ENCODE measurements around the gene TTF2.

The TTF2 gene

DNA sequence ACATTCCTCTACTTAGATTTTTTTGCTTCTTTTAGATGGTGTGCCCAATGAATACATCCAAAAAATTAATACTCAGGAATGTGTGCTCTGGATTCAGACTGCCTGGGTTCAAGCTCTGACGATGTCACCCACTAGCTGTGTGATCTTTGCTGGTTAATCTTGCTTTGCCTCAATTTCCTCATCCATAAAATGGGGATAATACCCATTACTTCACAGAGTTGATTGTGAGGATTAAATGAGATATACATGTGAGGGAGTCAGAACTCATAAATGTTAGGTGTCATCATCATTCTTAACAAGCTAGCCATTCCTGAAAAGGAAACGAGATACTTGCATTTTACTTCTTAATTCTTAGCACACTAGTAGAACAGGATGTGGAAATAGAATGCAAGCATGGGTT, 12.9 kb upstream of the TTF2 start:
- FAIRE-seq = no peak

DNA sequence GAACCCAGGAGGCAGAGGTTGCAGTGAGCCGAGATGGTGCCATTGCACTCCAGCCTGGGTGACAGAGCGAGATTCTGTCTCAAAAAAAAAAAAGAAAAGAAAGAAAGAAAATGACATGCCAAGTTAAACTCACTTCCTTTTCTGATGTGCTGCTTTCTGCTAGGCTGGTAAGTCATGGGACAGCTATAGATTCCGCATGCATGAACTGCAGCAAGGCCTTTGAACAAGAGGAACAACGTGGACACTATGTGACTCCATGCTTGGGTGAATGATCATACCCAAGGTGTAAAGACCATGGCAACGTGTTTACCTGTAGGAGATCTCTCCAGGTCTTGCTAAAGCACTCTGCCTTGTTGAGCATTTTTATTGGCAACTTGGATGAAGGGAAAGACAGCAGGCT, 10.3 kb upstream of the TTF2 start:
- no peak for FAIRE-seq

DNA sequence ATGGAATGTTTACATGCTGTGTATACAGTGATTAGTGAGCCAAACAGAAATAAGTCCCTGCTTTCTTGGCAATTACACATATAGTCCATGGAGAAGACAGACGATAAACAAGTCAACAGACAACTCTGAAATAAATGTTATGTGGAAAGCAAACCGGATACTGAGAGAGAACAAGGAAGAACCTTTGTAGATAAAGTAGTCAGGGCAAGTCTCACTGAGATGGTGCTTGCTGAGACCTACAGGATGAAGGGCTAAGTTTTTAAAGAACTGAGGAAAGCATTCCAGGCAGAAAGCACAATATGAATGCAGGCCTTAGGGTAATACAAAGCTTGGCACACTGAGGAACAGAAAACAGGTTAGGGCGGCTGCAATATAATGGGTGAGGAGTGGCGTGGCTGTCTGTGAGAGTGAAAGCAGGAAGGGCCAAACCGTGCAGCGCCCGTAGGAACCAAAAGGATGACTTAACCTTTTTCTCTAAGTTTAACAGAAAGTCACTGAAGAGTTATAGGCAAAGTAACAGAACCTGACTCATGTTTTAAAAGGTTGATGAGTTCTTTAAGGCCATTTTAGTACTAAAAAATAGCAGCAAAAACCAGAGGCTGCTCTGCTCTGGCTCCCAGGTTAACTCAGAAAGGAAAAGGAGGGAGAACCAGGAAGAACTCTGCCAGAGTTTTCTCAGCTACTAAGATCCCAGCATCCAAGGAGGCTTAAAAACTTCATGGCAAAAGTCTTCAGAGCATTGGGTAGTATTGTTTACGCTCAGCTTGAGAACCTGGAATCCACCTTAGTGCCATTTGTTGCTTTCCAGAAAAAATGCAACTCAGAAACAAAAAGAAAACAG, 8.7 kb upstream of the TTF2 start:
- FAIRE-seq = no peak

DNA sequence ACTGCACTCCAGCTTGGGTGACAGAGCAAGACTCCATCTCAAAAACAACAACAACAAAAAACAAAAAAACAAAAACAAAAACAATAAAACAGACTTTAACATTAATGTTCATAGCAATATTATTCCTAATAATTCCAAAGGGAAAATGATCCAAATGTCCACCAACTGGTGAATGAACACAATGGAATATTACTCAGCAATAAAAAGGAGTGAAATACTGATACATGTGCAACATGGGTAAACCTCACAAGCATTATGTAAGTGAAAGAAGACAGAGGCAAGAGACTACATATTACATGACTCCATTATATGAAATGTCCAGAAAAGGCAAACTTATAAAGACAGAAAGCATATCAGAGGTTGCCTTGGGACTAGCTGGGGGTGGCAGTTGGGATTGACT, 6.1 kb upstream of the TTF2 start:
- FAIRE-seq = no peak

DNA sequence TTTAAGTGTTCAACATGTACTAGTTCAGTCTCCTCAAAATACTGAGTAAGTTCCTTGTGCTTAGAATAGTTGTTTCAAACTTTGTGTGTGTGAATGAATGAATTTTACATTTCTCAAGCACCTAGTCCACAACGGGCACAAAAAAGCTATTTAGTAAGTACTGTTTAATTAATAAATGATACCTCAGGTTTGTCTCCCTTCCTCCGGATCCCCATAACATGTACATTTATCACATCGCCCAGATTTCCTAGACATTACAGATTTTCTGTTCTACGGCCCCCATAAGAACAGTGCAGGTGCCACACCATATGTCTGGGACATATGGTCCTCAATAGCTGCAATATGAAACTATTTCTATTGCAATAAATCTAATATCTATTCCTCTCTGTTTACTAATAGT, 1.3 kb upstream of the TTF2 start:
- no peak for FAIRE-seq

DNA sequence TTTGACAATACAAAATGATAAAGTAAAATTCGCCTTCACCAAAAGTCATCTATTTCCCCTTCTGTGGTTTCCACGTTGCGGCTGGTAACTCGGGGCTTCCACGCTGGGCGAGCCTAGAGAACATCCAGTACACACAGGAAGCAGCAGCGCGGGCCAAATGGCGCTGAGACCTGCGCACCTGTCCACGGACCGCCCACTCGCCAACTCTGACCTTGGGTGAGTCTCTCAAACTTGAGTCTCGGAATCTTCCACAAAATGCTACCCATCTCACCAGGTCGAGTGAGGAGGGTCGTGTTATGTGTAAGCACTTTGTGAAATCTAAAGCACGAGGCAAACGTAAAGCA, 820 bp upstream of the TTF2 start:
- FAIRE-seq = no peak

DNA sequence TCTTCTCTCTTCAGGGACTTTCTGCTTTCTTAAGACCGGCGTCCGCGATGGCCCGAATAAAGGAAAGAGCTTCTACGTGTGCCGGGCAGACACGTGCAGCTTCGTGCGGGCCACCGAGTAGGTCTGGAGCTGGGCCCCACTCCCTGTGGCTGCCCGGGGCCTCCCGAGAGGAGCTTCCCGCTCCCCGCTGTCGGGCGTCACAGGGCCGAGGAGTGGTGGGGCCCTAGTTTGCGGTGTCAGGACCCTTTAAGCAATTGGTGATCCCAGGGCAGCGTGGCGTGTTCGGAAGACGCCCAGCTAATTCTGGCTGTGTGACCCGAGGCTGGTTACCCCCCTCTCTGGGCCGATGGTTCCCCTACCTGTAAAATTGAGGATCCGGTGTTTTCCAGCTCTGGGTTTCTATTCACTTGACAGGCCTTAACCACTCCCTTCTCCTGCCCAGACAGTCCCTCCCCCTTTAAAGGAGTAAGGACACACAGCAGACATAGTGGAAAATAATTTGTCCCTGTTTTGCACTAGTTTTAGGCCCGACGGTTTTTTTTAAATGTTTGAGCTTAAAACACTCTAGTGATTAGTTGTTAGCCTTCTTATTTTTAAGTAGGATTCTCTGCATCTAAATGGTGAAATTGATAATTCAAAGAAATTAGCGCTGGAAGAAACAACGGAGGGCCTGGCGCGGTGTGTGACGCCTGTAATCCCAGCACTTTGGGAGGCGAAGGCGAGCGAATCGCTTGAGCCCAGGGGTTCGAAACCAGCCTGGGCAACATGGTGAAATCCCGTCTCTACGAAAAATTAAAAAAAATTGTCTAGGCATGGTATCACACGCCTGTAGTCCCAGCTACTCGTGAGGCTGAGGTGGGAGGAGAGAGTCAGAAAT, 553 bp downstream of the TTF2 start:
- FAIRE-seq = no peak

DNA sequence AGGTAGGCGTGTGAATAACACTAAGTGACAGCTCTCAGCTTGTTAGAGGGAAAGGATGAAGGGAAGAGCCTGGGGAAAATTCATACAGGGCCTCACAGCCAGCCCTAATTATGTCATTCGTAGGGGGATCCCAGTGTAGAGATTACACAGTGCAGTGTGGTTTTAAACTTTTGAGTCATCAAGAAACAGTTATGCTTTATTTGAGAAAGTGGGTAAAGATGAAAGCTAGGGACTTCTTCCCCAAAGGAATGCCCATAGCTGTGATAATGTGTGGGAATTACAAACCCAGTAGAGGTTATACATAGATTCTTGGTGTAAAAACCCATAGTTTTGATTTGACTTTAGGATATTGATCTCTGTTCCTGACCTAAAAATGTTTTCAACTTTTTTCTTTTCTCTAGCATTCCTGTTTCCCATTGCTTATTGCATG, 1.9 kb downstream of the TTF2 start:
- FAIRE-seq = no peak

DNA sequence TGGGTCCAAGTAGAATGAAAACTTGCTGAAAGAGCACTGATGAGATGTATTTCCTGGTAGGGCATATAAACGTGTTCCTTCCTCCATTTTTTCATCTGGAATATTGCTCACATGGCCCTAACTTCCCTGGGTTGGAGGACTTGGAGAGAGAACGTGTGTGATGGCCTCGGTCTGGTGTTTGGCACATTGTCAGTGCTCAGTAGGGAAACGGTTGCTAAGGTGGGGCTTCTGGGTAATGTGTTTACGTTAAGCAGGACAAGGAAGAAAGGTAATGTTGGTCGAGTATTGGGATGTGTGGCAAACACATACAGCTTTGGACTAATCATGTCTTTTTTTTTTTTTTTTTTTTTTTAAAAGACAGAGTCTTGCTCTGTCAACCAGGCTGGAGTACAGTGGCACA, 6.2 kb downstream of the TTF2 start:
- FAIRE-seq = no peak

DNA sequence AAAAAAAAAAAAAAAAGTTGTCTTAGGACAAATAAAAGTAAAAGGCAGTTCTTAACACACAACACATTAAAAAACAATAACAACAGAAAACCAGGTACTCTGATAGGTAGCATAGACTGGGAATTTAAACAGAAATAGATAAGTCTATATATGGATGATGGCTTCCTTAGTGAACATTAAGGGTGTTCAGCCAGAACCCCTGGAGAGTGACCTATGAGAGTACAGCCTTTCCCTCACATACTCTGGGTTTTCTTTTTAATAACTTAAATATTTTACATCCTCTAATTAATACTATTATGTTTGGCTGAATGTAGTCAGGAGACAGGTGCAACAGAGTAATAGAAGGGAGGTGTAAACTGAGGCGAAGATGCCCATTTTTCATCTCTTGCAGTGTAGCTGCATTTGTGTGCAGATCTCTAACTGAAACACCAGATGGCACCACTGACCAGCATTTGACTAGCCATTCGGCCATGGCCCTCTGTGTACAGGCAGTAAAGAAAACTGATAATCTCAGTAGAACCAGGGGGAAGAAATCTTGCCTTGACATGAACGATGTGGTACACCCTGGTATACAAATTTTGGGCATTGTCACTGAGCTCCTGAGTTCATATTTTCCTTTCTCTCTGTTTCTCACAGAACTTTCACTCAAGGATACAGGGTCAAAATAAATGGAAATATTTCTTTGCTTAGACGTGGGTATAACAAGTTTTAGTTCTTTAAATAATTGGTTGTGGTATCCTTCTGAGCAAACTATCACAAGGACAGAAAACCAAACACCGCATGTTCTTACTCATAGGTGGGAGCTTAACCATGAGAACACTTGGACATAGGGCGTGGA, 7.6 kb downstream of the TTF2 start:
- FAIRE-seq = no peak

DNA sequence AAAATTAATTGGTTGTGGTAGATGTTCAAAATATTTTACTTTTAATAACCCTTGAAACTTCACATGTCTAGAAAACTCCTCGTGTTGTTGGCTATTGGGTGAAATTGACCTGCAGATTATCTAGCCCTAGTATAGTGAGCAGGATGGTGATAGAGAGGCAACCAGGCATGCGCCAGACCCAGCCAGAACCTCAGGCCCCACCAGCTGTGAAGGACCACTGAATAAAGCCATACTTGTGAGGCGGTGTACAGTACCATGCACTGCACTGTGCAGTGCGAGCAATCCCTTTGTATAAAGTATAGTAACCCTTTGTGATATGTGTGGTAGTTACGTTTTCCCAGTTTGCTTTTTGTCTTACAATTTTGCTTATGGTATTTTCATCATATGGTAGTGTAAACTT, 8.5 kb downstream of the TTF2 start:
- FAIRE-seq = no peak

DNA sequence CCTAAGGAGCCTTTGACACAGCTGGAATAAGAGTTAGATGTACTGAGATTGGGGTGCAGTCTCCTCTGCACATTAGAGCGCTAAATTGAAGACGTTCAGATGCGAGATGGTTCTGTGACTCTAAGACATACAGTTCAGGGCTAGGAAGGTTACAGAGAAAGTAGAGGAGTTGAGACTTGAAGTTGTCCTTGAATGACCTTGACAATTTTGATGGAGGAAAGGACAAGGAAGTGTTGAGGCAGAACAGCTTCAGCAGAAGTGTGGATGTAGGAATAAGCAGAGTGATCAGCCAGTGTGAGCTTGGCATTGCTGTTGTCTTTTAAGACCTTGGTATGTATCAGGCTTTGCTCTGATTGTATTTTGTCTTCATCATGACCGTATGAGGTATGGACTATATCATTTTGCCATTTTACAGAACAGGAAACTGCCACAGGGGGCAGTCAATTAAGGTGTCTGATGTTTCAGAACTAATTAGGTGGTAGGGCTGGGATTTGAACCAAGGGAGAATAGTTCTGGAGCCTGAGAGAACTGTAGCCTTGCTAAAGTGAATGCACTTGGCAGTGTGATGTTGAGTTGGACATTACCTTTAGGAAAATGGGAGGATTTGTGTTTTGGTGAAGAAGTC, 9.2 kb downstream of the TTF2 start:
- FAIRE-seq = no peak

DNA sequence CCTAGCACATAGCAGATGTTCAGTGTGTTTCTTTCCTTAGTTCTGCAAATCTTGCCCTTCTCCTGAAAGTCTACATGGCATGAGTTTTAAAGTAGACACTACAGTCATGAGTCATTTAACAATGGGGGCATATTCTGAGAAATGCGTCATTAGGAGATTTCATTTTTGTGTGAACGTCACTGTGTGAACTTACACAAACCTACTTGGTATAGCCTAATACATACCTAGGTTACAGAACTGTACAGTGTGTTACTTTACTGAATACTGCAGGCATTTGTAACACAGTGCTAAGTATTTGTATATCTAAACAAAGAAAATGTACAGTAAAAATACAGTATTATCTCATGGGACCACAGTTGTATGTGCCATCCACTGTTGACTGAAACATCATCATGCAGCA, 10.0 kb downstream of the TTF2 start:
- FAIRE-seq = no peak

DNA sequence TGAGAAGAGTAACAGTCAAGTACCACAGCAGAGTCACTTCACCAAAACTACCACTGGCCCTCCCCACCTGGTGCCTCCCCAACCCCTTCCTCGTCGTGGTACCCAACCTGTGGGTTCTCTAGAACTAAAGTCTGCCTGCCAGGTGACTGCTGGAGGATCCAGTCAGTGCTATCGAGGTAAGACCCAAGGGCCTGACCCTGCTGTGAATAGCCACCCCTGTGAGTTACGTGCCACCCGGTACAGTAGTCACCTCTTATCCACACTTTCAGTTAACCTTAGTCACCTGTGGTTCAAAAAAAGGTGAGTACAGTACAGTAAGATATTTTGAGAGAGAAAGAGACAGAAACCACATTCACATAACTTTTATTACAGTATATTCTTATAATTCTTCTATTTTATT, 16.5 kb downstream of the TTF2 start:
- no peak for FAIRE-seq

DNA sequence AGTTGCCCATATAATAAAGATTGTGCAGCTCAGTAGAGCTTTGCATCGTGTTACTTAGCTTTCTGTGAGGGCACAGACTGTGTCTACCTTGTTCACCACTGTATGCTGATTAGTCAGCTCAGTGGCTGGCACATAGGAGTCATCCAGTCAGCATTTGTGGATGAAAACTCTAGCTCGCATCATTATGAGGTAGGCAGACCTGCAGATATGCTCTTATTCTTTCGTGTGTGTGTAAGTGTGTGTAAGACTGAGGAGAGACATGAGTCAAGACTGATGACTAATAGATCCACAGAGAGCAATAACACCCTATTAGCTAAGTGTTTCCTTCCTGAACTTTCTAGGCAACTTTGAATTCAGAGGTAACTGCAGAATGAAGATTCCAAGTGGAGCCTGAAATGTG, 17.1 kb downstream of the TTF2 start:
- no peak for FAIRE-seq

DNA sequence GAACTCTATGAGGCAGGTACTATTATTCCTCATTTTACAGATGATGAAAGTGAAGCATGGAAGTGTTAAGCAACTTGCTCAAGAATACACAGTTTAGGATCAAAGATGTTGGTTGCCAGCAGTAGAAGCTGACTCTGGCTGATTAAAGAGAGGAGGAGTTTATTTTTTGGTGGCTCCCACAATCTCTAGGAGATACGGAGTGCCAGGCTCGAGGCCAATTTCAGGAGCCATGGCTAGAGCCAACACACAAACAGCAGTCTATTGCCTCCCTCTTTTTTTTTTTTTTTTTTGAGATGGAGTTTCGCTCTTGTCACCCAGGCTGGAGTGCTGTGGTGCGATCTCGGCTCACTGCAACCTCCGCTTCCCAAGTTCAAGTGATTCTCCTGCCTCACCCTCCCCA, 19.6 kb downstream of the TTF2 start:
- FAIRE-seq = no peak

DNA sequence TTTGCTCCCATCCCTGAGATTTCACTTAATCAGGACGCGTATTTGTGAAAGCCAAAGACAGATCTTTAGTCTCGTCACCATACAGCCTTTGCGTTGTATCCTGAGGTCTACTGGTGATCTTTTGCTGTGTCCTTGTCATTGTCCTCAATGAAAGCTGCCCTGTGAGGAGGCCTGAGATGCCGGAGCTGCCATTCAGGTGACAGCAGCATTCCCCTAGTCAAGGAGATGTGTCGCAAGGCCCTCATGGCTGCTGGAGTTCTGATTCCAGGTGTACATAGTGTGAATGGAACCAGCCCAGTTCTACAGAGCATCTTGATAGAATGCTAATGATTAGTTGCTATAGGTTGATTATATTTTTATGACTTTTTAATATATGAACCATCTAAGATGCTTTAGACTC, 24.1 kb downstream of the TTF2 start:
- no peak for FAIRE-seq

DNA sequence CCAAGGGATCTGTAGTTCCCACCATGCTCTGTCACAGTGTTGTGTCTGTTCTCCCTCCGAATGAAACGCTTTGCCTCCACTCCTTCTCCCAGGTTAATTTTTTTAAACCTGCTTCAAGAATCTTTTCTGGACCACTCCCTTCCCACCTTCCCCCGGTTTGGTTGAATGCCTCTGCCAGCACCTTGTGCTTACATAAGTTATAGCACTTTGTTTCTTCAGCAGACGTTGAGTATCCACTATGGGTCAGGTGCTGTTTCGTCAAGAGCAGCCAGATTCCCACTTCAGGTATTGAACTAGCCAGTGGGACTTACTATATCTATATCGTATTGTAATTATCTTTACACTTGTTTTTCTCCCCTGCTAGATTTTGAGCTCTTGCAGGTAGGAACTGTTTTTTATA, 27.6 kb downstream of the TTF2 start:
- FAIRE-seq = no peak

DNA sequence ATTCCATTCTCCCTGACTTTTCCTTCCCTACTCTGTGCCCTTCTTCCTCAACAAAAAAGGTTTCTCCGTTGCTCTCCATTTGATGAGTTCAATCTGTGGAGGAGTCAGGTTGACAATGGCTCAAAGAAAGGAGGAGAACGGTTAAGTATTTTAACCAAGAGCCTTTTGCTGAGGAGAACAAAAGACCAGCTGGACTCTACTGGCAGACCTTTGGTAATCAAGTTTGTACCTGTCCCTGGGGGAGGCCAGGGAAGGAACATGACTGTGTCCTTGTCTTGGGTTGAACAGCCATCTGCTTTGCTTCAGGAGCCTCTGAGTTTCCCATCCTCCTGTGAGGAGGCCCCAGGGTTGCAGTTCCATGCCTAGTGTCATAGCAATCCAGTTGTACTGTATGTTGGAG, 29.9 kb downstream of the TTF2 start:
- no peak for FAIRE-seq

DNA sequence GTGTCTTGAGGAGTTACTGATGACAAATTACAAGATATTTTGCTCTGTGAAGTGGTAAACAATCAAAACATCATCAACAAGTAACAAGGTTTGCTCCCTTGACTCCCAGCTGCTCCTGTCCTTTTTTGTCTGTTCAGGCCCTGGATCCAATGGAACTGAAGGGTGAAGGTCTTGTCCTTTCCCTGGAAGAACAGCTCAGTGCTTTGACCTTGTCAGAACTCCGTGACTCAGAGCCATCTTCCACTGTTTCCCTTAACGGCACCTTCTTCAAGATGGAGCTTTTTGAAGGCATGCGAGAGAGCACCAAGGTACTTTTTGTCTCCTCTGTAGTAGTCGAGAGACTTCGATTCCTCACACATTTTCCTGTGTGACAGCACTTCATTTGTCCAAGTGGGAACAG, 32.5 kb downstream of the TTF2 start:
- FAIRE-seq = no peak

DNA sequence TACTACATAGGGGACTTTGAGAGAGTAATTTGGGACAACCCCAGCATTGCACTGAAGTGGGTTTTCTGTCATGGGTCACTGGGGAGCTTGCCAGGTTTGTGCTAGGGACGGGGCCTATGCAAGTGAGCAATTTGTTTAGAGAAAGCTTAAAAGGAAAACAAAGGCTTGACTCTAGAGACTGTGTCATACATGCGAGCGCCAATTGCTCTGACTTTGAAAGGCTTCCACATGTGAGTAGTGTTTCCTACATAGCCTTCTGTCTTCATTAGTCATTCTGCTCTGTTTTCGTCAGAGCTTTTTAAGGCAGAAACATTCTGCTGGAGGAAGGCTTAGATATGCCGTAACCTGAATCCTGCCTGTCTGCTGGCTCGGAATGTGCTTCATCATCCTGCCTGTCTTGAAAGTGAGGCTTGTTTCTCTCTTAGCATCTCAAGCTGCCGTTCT, 33.0 kb downstream of the TTF2 start:
- no peak for FAIRE-seq

DNA sequence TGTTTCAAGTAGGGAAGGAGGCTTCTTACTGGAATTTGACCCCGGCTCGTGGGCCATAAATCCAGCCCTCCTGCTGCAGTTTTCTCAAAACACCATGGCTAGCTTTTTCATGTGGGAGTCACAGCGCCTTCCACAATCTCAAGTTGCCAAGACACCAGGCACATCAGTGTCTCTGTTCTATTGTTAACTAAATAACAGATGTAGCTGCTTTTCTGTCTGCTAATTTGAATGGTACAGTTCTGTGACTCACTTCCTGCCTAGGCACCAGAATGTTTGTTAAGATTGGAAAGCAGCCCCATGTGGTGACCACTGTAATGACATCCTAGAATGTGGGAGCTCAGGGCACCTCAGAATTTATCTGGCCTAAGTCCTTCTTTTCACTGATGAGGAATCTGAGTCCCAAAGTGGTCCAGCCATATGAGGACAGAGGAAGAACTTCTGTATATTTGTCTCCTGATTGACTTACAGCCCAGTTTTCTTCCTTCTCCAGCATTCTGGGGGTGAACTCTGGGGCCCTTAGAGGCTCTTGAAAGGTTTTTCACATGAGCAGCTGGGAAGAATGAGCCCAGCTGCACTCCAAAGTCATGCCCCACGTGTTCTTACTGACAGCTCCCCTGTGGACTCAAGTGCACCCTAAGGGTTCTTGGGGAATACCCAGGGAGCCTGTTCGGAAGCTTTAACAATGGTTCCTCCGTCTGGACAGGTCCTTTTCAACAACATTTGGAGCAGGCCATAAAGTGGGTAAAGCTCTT, 33.9 kb downstream of the TTF2 start:
- FAIRE-seq = no peak
